SIG-M5 treated with dmso at 0.1 percent for 504 hours (cell line): ENCODE results near the gene PLXNA2.

Experiments used
- DNase-seq: peaks from one replicate; lab custom pipeline; 2025; ENCODE audit not compliant: unreplicated experiment; lab: John Stamatoyannopoulos, UW

PLXNA2 gene

DNA sequence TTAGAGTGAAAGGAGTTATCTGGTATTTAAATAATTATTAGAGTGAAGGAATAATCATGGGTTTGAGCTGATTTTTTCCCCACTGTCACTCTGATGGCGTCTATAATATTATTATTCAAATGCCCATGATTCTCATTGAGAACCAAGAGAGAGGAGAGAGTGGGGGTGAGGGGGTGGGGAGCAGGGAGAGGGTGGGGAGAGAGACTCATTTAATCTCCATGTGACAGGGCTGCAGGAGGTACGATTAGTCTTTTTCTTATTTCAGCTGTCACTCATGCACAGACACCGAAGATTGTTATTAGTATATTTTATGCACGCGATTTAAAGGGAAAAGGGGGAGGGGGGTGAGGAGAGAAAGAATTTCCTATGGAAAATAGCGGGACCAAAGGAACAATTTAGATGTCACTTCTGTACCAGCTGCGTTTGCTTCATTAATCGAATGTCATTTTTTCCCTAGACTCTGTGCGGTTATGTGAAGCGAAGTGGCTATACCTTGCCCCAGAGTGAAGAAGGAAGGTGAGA is 19.9 kb downstream of the PLXNA2 start:
- no peak for DNase-seq

DNA sequence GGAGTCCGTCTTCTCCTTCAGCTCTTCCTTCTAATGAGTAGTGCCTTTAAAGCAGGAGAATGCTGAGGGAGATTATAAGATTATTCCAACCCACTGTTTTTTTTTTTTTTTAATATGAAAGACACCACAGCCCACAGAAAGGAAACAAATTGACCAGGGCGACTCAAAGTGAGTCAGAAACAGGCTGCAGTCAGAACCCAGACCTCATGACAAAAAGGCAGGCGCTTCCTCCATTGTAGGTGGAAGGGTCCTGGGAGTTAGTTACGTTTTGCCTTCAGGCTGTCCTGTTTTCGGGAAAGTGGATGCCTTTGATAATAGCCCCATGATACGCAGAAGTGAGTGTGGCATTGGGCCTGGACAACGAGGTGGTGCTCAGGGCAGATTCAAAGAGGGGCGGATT is 21.0 kb downstream of the PLXNA2 start:
- no peak for DNase-seq

GRCh38 chr1:208222376-208223126 is 21.6 kb downstream of the PLXNA2 start:
- DNase-seq, result no peak

DNA sequence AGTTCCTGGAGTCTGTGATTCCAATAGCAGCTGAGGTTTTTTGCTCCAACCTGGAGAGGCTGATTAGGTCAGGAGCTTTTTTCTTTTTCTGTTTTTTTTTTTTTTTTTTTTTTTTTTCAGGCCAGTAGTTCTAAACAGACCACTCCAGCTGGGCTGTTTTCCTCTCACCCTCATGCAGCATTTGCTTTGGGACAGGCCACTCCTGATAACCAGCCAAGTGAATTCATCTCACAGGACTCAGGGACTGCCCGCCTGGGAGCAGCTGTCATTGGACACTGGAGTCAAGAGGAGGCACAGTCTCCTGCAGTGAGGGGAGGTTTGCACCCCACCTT is 22.9 kb downstream of the PLXNA2 start:
- no peak for DNase-seq

DNA sequence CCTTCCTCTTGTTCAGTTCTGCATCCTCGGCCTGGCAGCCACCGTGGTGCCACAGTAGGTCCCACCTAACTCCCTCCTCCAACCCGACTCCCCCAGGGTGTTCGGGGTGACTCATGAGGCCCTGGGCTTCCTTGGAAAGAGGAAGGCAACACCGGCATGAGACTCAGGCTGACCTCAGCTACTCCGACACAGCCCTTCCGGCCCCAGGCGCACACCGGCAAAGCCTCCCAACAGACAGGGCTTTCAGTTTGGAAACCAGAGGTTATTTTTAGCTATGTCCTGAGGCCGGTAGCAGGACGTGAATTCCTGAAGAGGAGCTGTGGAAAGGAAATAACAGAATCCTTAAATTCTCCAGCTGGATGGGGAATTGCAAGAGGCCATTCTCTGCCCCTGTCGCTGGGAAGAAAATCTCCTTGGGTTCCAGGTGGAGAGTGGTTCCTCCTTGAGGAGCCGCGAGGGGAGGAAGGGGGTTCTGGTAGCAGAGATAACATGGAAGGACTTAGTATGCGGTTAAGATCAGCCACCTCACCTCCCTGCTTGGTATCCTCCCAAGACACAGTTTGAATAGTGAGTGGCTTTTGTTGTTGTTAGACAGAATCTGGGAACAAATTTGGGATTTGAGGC is 24.4 kb downstream of the PLXNA2 start:
- peak; percentile 14 for DNase-seq

DNA sequence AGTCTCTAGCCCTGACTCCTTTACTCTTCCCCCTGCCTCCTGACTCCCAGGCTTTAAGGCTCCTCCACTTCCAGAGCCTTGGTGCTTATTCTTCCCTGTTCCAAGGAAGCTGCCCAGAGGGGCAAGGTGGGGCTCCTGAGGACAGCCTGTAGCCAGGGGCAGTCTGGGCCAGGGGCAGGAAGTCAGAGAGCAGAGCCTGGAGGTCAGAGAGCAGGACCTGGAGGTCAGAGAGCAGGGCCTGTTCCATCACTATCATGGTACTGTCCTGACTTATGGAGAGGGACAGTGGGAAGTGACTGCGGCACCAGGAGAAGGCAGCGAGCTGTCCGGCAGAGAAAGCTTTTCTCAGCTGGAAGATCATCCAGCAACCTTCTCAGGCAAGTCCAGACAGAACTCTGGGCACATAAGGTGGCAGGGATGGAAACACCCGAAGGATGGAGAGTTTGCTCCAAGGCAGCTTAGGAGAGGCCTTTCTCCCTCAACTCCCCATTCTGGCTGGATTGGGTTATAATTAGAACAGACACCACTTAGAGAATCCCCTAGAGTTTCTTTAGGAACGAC is 25.0 kb downstream of the PLXNA2 start:
- no peak for DNase-seq

DNA sequence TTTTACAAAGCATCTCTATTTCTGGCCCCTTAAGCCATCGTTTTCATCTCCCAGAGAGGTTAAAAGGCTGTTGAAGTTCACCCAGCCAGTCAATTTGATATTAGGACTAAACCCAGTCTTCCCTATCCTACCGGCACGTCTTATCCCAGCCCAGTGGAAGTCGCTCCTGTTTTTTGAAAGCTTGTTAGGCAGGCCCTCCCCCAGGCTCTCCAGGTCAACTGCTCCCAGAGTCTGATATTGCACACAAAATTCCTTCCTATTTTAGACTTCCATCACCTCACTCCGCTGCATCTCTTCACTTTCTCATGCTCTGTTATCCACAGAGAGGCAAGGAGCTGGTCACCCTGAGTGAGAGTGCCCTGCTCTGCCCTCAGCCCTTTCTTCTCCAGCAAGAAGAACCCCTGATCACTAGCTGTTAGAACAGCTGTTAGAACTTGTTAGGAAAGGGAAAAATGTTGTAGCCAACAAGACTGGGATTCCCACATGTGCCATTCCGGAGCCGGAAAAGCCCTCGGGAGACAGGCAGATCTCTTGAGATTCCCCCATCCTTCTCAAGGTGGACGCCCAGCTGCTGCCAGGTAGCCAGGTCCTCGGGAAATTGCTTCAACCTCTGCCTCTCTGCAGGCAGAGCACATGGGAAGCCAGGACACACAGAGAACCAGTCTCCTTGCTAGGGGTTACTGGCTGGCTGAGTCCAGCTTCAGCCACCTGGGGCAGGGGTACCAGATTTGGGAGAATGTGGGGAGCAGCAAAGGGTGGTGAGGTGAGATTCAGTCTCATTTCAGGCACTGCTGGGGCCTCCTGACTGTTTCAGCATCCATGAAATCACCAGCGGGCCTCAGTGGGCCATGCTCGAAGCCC is 25.7 kb downstream of the PLXNA2 start:
- no peak for DNase-seq

DNA sequence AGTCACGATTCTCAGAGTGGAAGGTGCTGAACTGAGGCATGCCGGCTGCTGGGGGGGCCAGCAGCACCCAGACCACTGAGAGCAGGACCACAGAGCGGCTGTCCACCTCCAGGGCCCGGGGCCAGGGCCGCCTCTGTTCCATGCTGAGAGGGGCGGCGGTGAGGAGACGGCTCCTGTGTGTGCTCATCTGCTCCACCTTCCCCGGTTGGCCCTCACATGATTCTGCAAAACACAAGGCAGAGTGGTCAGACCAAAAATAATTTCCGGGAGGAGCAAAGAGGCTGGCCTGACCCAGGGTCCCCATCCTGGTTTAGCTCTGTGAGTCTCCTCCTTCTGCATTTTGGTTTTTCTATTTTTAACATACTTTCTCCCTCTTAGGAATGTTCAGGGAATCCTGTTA is 26.4 kb downstream of the PLXNA2 start:
- no peak for DNase-seq

DNA sequence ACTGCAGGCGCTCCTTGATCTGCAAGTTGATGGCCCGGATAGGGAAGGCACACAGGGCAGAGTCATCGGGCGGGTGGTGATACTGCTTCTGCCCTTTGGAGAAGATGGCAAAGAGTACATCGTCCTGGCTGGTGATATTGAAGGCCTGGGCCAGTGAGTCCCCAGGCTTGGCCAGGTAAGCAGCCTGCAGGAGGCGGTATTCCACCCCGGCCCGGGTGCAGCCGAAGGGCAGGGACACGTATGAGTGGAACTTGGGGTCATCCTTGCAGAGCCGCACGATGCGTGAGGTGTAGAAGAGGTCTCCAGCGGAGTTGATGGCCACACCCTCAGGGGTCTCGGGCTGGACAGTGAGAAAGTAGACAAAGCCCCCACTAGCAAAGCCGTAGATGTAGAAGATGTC is 27.4 kb downstream of the PLXNA2 start:
- no peak for DNase-seq

DNA sequence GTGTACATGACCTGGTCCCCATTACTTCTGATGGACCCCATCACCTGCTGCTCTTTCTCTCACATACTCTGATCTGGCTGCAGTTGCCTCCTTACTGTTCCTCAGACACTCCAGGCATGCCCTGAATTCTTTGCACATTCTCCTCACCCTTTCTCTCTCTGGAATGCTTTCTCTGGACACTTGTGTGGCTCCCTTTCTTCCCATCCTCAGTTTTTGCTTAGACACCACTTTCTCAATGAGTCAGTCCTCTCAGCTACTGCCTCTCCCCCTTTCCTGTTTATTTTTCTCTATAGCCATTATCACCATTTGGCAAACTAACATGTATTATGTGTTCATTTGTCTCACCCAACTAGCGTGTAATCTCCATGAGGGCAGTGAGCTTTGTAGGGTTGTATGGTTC is 28.1 kb downstream of the PLXNA2 start:
- DNase-seq, result no peak

GRCh38 chr1:208215393-208215792 is 28.8 kb downstream of the PLXNA2 start:
- no peak for DNase-seq

DNA sequence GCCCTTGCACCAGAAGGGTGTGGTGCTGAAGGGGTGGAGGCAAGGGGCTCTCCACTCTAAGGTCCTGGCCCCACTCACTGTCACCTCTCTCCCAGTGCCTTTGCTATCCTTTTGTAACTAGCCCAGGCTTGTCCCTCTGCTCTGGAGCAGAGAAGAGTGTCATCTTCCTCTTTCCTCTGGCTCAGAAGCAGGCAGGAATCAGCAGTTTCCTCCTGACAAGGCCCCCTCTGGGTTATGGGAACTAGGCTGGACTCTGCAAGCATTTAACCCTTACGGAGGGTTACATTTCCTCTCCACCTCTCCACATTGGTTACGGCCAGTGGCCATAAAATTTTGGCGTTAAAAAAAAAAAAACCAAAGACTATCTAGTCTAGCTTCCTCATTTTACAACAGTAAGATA is 30.4 kb downstream of the PLXNA2 start:
- peak; percentile 80 for DNase-seq

DNA sequence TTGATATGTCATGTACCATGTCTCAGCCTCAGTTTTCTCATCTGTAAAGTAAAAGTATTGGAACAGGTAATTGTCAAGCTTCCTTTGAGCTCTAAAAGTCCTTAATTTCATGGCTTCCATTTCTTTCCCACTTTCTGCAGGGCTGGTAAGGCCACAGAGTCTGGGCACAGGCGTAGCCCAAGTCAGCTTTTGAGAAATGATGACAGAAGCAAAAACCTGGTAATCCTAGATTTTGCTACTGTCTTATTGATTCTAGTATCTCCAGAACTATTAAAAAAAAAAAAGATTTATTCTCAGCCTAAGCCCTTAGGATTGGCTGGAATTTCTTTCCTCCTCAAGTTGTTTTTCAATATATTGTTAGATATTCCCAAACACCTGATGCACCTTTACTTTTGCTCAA is 31.3 kb downstream of the PLXNA2 start:
- no peak for DNase-seq

- no peak for DNase-seq
These were observed 32.0 kb downstream of the PLXNA2 start for GRCh38 chr1:208211921-208212843.

- no peak for DNase-seq
These were observed 34.1 kb downstream of the PLXNA2 start for GRCh38 chr1:208209896-208210589.

- DNase-seq, result no peak
These were observed 34.9 kb downstream of the PLXNA2 start for GRCh38 chr1:208209286-208209685.

- DNase-seq, result no peak
These were observed 36.1 kb downstream of the PLXNA2 start for GRCh38 chr1:208208132-208208487.

GRCh38 chr1:208207388-208208131 is 36.6 kb downstream of the PLXNA2 start:
- no peak for DNase-seq

- no peak for DNase-seq
These were observed 38.0 kb downstream of the PLXNA2 start for GRCh38 chr1:208206092-208206698.
